Activated CD4-positive, CD25-positive, alpha-beta regulatory T cell treated with anti-CD3 and anti-CD28 coated beads, Interleukin-2, amount 50 U/mL, for 16 hours (primary cell): Measurements from ENCODE around the gene NFE2L3.
"Not testable (repeated sequence)": the region's sequence is repeated elsewhere in the genome, so short reads cannot be mapped to it uniquely, and the experiment has no call there.

ENCODE experiments used
- DNase-seq: peaks from one replicate; pipeline ENCODE4 v3.0.0-alpha.2; 2020; ENCODE audit warnings: low read depth, low spot score

Gene NFE2L3

DNA sequence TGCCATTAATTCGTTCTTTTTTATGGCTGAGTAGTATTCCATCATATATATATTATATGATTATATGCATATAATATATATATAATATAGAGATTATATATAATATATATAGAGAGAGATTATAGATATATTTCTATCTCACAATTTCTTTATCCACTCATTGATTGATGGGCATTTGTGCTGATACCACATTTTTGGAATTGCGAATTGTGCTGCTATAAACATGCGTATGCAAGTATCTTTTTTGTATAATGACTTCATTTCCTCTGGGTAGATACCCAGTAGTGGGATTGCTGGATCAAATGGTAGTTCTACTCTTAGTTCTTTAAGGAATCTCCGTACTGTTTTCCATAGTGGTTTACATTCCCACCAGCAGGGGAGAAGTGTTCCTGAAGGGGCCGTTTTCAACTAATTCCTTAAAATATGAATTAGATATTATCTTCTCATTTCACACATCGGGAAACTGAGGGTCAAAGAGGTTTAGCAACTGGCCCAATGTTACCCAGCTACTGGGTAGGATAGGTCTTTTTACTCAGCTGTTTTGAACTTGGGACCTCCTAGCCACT is 16.5 kb downstream of the NFE2L3 start:
- no peak for DNase-seq

DNA sequence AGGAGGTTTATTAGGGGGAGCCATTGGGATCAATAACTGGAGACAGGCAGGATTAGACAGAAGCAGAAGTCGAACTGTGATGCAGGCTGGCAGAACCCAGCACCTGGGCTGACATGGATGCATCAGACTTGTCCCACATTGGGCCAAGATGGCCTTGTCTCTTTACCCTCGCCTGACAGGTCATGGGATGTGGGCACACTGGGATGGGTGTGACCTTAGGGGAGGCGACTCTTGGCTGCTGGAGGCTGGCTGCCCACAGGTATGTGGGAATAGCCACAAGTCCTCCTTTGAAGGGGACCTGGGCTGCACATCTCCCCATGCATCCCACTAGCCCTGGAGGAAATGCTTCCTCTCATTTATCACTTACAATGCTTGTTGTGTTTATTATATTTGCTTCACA is 17.3 kb downstream of the NFE2L3 start:
- DNase-seq: no peak

DNA sequence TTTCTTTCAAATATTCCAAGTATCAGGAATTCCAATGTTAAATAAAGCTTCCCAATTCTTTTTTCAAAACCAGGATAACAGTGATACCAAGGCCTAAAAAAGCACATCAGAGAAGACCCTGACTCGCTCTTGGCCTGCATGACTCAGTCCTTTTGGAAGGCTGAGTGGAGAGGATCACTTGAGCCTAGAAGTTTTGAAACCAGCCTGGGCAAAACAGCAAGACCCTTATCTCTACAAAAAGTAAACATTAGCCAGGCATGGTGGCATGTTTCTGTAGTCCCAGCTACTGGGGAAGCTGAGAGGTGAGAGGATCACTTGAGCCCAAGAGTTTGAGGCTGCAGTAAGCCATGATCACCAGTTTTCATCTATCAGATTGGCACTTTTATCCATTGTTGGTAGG is 18.7 kb downstream of the NFE2L3 start:
- DNase-seq: no peak

DNA sequence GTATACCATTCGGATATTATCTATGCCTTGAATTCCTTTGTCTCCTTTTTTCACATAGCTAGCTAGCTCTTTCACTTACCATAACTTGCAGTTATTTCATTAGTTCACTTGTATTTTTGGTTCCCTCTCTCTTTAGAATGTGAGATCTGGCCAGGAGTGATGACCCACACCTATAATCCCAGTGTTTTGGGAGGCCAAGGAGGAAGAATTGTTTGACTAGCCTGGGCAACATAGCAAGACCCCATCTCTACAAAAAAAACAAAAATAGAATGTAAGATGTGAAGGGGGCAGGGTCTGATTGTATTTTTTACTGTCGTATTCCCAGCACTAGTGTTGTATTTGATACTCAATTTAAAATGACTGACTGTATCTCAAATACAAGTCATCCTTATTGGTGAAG is 19.6 kb downstream of the NFE2L3 start:
- DNase-seq: no peak

DNA sequence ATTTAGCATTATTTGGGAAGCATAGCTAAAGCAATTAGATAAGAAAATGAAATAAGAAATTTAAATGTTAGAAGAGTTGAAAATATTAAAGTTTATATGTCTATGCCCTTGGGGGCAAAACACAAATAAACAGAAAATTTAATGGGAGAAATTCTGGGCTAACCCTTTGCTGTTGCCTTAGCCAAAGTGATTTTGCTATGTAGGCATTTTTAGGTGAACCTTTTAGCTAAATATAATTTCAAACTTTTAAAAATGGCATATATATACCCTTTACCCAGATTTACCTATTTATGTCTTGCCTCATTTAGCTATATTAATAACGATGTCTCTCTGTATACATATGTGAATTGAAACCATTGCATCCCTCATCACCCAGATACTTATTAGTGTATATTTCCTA is 20.1 kb downstream of the NFE2L3 start:
- DNase-seq: no peak

DNA sequence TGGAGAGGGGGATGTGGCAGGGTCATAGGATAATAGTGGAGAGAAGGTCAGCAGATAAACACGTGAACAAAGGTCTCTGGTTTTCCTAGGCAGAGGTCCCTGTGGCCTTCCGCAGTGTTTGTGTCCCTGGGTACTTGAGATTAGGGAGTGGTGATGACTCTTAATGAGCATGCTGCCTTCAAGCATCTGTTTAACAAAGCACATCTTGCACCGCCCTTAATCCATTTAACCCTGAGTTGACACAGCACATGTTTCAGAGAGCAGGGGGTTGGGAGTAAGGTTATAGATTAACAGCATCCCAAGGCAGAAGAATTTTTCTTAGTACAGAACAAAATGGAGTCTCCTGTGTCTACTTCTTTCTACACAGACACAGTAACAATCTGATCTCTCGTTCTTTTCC is 23.9 kb downstream of the NFE2L3 start:
- not testable (repeated sequence) for DNase-seq

DNA sequence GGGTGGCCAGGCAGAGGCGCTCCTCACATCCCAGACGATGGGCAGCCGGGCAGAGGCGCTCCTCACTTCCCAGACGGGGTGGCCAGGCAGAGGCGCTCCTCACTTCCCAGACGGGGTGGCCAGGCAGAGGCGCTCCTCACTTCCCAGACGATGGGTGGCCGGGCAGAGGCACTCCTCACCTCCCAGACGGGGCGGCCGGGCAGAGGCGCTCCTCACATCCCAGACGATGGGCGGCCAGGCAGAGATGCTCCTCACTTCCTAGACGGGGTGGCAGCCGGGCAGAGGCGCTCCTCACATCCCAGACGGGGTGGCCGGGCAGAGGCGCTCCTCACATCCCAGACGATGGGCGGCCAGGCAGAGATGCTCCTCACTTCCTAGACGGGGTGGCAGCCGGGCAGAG is 24.7 kb downstream of the NFE2L3 start:
- DNase-seq: not testable (repeated sequence)

DNA sequence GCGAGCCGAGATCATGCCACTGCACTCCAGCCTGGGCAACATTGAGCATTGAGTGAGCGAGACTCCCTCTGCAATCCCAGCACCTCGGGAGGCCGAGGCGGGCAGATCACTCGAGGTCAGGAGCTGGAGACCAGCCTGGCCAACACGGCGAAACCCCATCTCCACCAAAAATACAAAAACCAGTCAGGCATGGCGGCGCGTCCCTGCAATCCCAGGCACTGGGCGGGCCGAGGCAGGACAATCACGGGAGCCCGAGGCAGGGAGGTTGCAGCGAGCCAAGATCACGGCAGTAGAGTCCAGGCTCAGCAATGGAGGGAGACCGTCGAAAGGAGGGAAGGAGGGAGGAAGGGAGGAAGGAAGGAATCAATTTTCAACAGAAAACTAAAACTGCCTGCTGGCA is 25.3 kb downstream of the NFE2L3 start:
- DNase-seq: not testable (repeated sequence)

DNA sequence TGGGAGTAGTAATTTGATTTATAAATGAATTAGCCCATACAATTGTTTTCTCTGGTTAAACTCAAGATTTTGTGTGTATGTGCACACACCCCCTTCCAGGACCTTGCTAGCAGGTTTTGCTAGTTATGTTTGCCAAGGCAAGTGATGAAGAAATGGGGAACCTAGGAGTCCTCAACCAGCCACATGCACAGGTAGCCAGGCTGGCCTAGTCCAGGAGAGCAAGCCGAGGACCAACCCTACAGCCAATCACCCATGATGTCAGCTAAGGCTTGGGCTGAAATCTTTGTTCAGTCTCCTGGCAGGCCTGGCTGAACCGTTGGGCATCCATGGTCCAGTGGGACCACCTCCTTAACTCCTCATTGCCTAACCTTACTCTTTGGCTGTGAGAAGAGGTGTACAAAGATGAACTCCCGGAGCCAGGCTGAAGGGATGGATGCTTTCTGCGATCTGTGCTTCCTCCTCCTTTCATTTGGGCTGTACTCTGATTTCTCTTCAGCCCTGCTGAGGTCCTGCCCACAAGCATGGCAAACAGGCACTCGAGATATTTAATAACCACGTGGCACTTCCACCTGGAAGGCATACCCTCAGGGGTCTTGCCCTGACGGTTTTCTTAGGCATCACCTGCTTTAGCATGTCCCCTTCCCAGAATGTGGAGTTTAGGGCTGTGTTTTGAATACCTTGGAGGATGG is 26.4 kb downstream of the NFE2L3 start:
- DNase-seq: no peak

DNA sequence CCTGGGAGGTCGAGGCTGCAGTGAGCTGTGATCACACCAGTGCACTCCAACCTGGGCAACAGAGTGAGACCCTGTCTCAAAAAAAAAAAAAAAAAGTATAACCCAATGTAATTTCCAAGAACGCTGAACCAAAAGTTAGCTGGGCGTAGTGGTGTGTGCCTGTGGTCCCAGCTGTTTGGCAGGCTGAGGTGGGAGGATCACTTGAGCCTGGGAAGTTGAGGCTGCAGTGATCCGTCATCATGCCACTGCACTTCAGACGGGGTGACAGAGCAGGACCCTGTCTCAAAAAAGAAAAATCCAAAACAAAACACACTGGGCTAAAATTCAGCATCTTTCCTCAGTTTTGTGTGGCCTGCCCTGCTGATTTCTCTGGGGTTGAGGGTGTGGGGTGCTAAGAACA is 27.4 kb downstream of the NFE2L3 start:
- DNase-seq: no peak

DNA sequence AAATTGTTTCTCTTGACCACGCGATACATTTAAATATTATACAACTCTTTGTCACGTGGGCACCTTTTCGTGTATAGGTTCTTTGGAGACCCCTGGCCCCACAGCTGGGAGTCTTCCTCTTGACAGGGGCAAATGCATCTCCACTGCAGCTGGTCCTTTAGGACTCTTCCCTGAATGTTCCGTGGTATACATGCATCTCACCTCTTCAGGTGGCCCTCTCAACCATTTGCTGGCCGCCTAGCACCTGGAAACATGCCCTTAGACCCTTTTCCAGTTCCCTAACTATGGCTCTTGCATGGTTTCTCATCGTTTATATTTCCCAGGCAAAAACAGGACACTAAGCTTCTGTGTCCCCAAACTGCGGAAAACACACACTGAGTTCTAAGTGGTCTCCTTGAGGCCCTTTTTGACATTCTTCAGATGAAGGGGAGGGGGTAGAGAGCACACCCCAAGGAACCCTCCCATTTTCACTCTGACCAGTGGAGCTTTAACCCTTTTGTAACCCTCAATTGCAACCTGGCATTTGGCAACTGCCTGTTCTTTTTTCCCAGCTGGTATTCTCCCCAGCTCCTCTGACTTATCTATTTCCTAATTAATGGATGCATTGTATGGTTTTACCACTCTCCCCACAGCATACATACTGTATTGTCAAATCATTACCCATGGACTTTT is 28.0 kb downstream of the NFE2L3 start:
- DNase-seq: no peak

DNA sequence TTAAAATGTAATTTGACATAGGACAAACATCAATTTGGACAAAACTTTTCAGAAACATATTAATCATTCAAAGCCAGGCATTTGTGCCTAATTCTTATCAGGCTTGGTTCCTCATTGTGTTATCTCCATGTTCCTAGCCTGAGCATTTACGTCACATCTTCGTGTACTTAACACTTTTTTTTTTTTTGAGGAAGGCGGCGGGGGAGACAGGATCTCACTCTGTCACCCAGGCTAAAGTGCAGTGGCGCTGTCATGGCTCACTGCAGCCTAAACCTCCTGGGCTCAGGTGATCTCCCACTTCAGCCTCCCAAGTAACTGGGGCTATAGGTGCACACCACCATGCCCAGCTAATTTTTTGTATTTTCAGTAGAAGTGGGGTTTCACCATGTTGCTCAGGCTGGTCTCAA is 28.8 kb downstream of the NFE2L3 start:
- no peak for DNase-seq

DNA sequence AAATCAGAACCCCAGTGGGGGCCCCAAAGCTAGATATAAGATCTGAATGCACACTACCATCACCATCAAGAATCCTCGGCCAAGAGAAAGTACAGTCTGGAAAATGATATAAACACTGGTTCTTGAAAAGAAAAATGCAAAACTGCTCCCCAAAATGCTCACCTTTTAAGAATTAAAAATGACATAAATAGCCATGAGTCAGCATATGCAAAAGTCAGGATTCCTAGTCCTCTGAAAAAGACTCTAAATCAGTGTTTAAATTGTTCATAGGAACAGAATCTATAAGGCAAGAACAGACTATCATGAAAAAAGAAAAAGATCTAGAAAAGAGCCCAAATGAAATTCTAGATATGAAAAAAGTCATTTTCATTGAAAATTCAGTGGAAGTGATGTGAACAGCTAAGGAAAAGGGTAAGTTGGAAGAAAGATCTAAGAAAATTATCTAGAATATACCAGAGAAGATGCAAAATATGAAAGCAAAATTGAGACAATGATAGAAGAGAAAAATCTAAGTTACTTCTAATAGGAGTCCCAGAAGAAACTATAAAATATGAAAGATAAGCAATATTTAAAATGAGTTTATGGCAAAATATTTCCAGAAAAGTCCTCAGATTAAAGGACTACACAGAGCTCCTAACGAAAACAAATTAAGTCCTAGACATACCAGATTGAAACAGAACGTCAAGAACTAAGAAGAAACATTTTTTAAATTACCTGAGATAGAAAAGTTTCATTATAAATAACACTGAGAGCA is 29.7 kb downstream of the NFE2L3 start:
- no peak for DNase-seq

DNA sequence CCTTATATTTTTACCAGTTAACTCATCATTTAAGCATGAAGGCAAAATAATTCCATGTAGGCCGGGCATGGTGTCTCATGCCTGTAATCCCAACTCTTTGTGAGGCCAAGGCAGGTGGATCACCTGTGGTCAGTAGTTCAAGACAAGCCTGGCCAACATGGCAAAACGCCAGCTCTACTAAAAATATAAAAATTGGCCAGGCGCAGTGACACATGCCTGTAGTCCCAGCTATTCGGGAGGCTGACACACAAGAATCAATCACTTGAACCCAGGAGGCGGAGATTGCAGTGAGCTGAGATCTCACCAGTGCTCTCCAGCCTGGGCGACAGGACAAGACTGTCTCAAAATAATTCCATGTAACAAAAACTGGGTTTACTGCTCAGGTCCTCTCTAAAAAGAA is 30.3 kb downstream of the NFE2L3 start:
- DNase-seq: no peak

DNA sequence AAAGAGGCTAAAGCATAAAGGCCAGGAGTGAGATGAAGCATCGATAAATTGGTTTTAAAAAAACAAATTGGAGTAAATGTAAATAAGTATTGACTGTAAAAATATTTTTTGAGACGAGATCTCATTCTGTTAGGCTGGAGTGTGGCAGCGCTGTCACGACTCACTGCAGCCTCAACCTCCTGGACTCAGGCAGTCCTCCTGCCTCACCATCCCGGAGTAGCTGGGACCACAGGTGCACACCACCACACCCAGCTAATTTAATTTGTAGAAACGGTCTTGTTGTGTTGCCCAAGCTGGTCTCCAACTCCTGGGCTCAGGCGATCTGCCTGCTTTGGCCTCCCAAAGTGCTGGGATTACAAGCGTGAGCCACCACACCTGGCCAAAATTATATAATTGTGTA is 30.7 kb downstream of the NFE2L3 start:
- no peak for DNase-seq

DNA sequence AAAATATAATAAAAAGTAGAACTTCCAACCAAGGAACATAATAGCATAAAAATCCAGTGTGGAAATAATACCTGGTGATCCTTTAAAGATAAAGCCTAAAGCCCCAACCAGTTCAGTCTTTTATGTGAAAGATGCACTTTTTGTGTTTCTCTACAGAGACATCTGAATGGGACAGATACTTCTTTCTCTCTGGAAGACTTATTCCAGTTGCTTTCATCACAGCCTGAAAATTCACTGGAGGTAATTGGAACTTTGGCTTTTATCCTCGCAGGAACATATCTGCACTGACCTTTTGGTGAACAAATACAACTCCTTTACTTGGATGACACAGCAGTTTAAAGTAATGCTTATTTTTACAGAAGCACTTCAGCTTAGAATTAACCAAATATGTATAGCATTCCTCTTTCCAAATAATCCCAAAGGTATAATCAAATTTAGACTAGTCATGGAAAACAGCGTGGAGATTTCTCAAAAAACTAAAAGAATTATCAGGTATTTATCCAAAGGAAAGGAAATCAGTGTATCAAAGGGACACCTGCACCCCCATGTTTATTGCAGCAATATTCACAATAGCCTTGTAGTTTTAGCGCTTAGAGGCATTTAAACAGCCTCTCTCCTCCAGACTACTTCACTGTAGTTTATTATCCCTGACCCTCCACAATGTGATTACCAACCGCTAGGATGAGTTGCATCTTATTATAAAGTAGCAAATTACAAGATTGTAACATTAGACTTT is 31.7 kb downstream of the NFE2L3 start:
- DNase-seq: no peak

DNA sequence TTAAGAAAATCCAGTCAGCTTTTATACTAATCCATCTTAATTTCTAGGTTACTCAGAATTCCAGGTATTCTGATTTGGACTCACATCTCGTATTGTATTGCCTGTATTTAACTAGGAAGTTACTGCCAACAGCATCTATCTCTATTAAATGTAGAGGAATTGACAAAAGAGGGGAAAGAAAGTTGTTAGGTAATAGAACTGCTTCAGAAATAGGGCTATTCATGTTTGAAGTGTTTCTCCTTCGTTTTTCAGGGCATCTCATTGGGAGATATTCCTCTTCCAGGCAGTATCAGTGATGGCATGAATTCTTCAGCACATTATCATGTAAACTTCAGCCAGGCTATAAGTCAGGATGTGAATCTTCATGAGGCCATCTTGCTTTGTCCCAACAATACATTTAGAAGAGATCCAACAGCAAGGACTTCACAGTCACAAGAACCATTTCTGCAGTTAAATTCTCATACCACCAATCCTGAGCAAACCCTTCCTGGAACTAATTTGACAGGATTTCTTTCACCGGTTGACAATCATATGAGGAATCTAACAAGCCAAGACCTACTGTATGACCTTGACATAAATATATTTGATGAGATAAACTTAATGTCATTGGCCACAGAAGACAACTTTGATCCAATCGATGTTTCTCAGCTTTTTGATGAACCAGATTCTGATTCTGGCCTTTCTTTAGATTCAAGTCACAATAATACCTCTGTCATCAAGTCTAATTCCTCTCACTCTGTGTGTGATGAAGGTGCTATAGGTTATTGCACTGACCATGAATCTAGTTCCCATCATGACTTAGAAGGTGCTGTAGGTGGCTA is 32.5 kb downstream of the NFE2L3 start:
- DNase-seq: not testable (repeated sequence)

DNA sequence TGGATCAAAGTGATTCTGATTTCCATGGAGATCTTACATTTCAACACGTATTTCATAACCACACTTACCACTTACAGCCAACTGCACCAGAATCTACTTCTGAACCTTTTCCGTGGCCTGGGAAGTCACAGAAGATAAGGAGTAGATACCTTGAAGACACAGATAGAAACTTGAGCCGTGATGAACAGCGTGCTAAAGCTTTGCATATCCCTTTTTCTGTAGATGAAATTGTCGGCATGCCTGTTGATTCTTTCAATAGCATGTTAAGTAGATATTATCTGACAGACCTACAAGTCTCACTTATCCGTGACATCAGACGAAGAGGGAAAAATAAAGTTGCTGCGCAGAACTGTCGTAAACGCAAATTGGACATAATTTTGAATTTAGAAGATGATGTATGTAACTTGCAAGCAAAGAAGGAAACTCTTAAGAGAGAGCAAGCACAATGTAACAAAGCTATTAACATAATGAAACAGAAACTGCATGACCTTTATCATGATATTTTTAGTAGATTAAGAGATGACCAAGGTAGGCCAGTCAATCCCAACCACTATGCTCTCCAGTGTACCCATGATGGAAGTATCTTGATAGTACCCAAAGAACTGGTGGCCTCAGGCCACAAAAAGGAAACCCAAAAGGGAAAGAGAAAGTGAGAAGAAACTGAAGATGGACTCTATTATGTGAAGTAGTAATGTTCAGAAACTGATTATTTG is 33.3 kb downstream of the NFE2L3 start:
- DNase-seq: no peak

DNA sequence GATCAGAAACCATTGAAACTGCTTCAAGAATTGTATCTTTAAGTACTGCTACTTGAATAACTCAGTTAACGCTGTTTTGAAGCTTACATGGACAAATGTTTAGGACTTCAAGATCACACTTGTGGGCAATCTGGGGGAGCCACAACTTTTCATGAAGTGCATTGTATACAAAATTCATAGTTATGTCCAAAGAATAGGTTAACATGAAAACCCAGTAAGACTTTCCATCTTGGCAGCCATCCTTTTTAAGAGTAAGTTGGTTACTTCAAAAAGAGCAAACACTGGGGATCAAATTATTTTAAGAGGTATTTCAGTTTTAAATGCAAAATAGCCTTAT is 33.8 kb downstream of the NFE2L3 start:
- DNase-seq: no peak
